ENCODE results near the gene METTL3. TPM values are rescaled to one million over a fixed set of nuclear protein-coding genes. Genes with fewer than 3 reads are reported as not detected.

METTL3 gene
- polyA plus RNA-seq, 1 experiment: 66.3 TPM

DNA sequence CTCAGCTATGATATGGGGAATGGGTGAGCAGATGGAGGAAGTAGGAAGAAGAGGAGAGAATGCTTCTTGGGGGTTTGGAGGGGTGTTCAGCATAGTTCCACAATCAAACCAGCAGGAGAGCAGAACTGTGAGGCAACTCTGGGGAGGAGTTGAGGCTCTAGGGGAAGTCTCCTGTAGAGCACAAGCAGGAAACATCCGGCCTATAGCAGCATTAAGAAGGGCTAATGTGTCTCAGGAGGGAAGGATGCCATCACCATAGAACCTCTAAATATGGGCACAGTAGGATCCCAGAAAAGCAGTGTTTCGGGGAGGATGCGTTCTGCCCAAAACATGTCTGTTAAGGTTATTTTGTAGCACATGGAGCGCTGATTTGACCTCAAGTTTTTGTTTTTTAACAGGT is 23.4 kb upstream of the METTL3 start:
- H3K27ac ChIP-seq (ENCODE audit: low read depth, low read length): no peak overlapping the region
- TF ChIP-seq, protein P1, sequence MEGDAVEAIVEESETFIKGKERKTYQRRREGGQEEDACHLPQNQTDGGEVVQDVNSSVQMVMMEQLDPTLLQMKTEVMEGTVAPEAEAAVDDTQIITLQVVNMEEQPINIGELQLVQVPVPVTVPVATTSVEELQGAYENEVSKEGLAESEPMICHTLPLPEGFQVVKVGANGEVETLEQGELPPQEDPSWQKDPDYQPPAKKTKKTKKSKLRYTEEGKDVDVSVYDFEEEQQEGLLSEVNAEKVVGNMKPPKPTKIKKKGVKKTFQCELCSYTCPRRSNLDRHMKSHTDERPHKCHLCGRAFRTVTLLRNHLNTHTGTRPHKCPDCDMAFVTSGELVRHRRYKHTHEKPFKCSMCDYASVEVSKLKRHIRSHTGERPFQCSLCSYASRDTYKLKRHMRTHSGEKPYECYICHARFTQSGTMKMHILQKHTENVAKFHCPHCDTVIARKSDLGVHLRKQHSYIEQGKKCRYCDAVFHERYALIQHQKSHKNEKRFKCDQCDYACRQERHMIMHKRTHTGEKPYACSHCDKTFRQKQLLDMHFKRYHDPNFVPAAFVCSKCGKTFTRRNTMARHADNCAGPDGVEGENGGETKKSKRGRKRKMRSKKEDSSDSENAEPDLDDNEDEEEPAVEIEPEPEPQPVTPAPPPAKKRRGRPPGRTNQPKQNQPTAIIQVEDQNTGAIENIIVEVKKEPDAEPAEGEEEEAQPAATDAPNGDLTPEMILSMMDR (IDR thresholded peaks at IDR 0.05; ENCODE audit: low read depth, low read length): no peak
- ChIA-PET CTCF (interaction anchor here (0.6 to 1.0 kb wide), 3 partner anchors 23 to 36 kb away, joined by 3 to 4 read pairs (median 4); no protein-coding TSS in a partner anchor), POLR2A (no interaction called here)
- peaks cover 59% of the 10 kb centered on the region for H3K27me3 ChIP-seq (ENCODE audit: control insufficient read depth, insufficient read depth, low read length)
- no peaks in the 10 kb centered on the region for H3K9me3 ChIP-seq (ENCODE audit: control insufficient read depth, insufficient read depth, low read length)
- H3K4me3 ChIP-seq (ENCODE audit: low read depth, low read length): no peak overlapping the region
- no peak for DNase-seq (ENCODE audit: low read depth, low spot score)

DNA sequence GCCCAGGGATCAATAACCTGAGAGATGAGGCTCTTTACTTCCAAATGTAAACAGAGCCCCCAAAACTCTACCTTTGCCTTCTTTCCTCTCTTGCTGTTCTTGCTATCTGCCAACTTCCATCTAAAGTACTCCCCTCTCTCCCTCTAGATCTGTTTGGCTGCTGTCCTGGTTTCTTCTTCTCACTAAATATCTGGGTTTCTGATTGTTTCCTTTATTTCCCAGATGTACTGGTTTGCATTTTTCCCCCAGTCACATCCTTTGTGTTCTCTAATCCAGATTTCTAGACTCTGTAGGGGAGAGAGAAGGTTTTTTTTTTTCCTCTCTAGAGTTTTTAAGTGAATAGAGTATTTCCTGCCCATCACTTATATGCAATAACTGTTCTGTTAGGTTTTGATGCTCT is 22.2 kb upstream of the METTL3 start:
- Histone ChIP-seq H3K4me3 (ENCODE audit: low read depth, low read length) (no peak overlapping the region), H3K27me3 (ENCODE audit: control insufficient read depth, insufficient read depth, low read length) (peaks cover 52% of the 10 kb centered on the region), H3K9me3 (ENCODE audit: control insufficient read depth, insufficient read depth, low read length) (no peaks in the 10 kb centered on the region), H3K27ac (ENCODE audit: low read depth, low read length) (no peak overlapping the region)
- DNase-seq (ENCODE audit: low read depth, low spot score): no peak
- ChIA-PET CTCF (interaction anchor here (0.9 to 1.0 kb wide), 2 partner anchors 26 to 34 kb away, joined by 4 read pairs; no protein-coding TSS in a partner anchor), POLR2A (no interaction called here)
- TF ChIP-seq, protein P1 (IDR thresholded peaks at IDR 0.05; ENCODE audit: low read depth, low read length): no peak

DNA sequence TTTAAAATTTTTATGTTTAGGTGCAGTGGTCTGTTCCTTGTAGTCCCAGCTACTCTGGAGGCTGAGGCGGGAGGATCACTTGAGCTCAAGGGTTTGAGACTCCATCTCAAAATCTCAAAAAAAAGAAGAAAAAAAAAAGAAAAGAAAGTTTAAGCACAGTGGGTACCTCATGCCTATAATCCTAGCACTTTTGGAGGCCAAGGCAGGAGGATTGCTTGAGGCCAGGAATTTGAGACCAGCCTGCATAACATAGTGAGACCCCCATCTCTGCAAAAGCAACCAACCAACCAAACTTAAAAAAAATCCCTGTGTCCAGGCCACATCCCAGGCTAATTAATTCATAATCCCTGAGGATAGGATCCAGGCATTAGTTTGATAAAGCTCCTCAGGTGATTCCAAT is 18.4 kb upstream of the METTL3 start:
- ChIA-PET CTCF (interaction anchor here (0.6 to 5.4 kb wide), 5 partner anchors 27 to 205 kb away, joined by 3 to 24 read pairs (median 4); partner anchors contain the start of gene TOX4), POLR2A (no interaction called here)

DNA sequence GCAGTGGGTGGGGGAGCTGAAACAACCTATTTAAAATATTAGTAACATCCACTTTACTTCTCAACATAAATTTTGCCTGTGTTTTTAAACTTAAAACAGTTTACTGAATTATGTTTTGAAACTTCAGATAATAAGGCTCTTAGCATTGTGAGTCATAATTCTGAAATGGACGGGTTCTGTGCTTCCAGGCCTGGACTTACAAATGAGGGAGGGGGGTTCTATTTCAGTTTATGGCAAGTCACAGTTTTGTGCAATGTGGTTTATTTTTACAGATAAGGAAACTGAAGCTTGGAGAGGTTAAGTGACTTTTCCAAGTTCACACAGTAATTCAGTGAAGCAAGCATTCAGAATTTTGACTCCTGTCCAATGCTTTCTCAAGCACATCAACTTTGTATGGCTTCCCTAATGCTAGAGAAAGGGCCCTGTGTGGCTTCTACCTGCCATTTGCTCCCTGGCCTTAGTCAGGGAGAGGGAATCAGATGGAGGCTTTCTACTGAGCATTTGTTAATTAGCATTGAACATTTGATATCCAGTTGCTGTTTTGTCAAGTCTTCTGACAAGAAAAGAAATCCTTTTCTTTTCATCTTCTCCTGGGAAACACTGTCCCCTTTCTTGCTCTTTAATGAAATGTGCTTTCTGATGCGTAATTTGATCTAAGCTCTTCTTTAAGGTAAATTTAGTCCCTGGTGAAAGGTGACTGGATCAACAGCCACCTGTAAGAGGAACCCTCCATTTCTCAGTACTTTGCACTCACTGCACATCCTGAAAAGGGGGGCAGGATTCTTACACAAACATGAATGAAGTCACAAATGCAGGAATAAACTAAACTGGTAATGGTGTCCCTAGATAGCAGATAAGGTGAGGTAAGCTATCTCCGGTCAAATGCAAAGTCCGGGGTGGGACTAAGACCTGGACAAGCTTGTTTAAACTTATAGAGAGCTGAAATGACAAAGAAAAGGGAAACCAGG is 17.5 kb upstream of the METTL3 start:
- Histone ChIP-seq H3K27ac (ENCODE audit: low read depth, low read length) (no peak overlapping the region), H3K27me3 (ENCODE audit: control insufficient read depth, insufficient read depth, low read length) (peaks cover 15% of the 10 kb centered on the region), H3K9me3 (ENCODE audit: control insufficient read depth, insufficient read depth, low read length) (peaks cover 2% of the 10 kb centered on the region; the same call in 1 of the 2 replicates), H3K4me3 (ENCODE audit: low read depth, low read length) (no peak overlapping the region)
- DNase-seq (ENCODE audit: low read depth, low spot score): no peak
- ChIA-PET CTCF (interaction anchor here (1.2 to 5.4 kb wide), 3 partner anchors 28 to 51 kb away, joined by 3 to 24 read pairs (median 4); partner anchors contain the start of gene TOX4), POLR2A (interaction anchor here (0.8 kb wide), 1 partner anchor 61 kb away, joined by 3 read pairs; no protein-coding TSS in a partner anchor)
- TF ChIP-seq, protein P1 (IDR thresholded peaks at IDR 0.05; ENCODE audit: low read depth, low read length): no peak

More for the DNA sequence above, 18.4 kb upstream of the METTL3 start:
- no peak overlapping the region for H3K27ac ChIP-seq (ENCODE audit: low read depth, low read length)
- TF ChIP-seq, protein P1 (IDR thresholded peaks at IDR 0.05; ENCODE audit: low read depth, low read length): no peak
- peaks cover 23% of the 10 kb centered on the region for H3K27me3 ChIP-seq (ENCODE audit: control insufficient read depth, insufficient read depth, low read length)
- peaks cover 2% of the 10 kb centered on the region; the same call in 1 of the 2 replicates for H3K9me3 ChIP-seq (ENCODE audit: control insufficient read depth, insufficient read depth, low read length)
- no peak overlapping the region for H3K4me3 ChIP-seq (ENCODE audit: low read depth, low read length)
- DNase-seq (ENCODE audit: low read depth, low spot score): no peak

DNA sequence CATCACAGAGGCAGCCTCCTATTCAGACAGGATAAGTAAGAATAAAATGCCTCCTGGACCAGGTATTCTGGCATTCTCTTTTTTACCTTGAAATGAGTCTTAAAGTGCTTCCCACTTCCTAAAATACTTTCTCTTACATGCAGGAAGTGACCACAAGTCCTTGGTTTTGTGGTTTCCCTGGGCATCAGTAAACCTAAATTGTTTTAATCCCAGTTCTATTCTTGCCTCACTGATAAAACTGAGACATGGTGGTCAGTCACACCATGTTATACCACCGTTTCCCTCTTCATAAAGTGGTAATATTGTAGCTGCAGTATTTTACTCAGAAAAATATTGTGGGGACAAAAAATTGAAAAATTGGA is 16.2 kb upstream of the METTL3 start:
- no peak for DNase-seq (ENCODE audit: low read depth, low spot score)
- ChIA-PET CTCF (interaction anchor here (2.2 to 5.4 kb wide), 3 partner anchors 29 to 50 kb away, joined by 8 to 24 read pairs (median 9); partner anchors contain the start of gene TOX4), POLR2A (no interaction called here)
- Histone ChIP-seq H3K27ac (ENCODE audit: low read depth, low read length) (no peak overlapping the region), H3K4me3 (ENCODE audit: low read depth, low read length) (no peak overlapping the region), H3K9me3 (ENCODE audit: control insufficient read depth, insufficient read depth, low read length) (peaks cover 2% of the 10 kb centered on the region; the same call in 1 of the 2 replicates), H3K27me3 (ENCODE audit: control insufficient read depth, insufficient read depth, low read length) (peaks cover 15% of the 10 kb centered on the region)
- TF ChIP-seq, protein P1 (IDR thresholded peaks at IDR 0.05; ENCODE audit: low read depth, low read length): no peak

Measured in AG04450 (cell line).